NT2/D1 (cell line): ENCODE results near the gene SRP72.

Experiments used
- SUZ12 ChIP-seq: IDR thresholded peaks from 2 replicates; pipeline ENCODE4 v1.6.1; 2011; ENCODE audit not compliant: insufficient read length, insufficient read depth; ENCODE audit errors: extremely low read depth
- YY1 ChIP-seq: IDR thresholded peaks from 2 replicates; pipeline ENCODE4 v1.6.1; 2011; ENCODE audit not compliant: insufficient read length, insufficient read depth
- ZNF274 ChIP-seq: IDR thresholded peaks from 2 replicates; pipeline ENCODE4 v1.6.1; 2011; ENCODE audit warnings: mild to moderate bottlenecking, low read depth, low read length

DNA sequence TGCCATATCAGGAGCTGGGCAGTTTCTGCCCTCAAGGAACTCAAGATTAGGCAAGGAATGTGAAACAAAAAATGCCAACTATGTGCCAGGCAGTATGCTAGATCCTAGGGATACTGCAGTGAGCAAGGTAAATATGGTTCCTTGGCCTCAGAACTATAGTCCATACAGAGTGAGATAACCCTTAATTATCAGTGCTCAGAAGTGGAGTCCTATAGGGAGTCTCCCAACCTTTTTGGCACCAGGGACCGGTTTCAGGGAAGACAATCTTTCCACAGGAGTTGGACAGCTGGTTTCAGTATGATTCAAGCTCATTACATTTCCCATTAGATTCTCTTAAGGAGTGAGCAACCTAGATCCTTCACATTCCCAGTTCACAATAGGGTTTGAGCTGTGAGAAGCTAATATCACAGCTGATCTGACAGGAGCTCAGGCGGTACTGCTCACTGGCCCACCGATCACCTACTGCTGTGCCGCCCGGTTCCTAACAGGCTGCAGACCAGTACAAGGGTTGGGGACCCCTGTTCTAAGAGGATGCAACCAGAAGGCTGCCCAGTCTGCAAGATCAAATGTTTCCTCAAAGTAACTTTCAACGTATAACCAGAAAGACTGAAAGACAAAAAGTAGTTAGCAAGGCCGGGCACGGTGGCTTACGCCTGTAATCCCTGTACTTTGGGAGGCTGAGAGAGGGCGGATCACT, 1.7 kb upstream of the SRP72 start:
- no peak for TF ChIP-seq YY1
- TF ChIP-seq SUZ12, result no peak
- TF ChIP-seq ZNF274, result no peak
